IPS-18c (cell line): ENCODE results near the gene SLC2A9.

Experiments used
- H3K4me3 ChIP-seq: 2 replicates; pipeline ENCODE4 v1.7.0; 2013; ENCODE audit warnings: low read depth, mild to moderate bottlenecking, low read length, moderate library complexity; ENCODE audit not compliant: insufficient read depth
- H3K9me3 ChIP-seq: one replicate; pipeline ENCODE4 v1.6.1; 2013; ENCODE audit warnings: mild to moderate bottlenecking, low read length, moderate library complexity; ENCODE audit not compliant: control insufficient read depth, insufficient read depth

The SLC2A9 gene

GRCh38 chr4:10020871-10021652 is at the start of gene SLC2A9:
TSS of gene SLC2A9 (minus strand) at chr4:10021497. CDS start at chr4:10021429, 68 bp downstream.
- Histone ChIP-seq H3K4me3 (no peak within 1 kb of the TSS), H3K9me3 (no peaks in the 10 kb centered on the region)

GRCh38 chr4:10069075-10069642 is 47.9 kb upstream of the SLC2A9 start:
- H3K4me3 ChIP-seq, result no peak overlapping the region

GRCh38 chr4:10066670-10067651 is 45.7 kb upstream of the SLC2A9 start:
- Histone ChIP-seq H3K4me3 (no peak overlapping the region), H3K9me3 (no peaks in the 10 kb centered on the region)

More at GRCh38 chr4:10069075-10069642, 47.9 kb upstream of the SLC2A9 start:
- no peaks in the 10 kb centered on the region for H3K9me3 ChIP-seq

GRCh38 chr4:10066206-10066605 is 44.9 kb upstream of the SLC2A9 start:
- Histone ChIP-seq H3K4me3 (no peak overlapping the region), H3K9me3 (no peaks in the 10 kb centered on the region)

GRCh38 chr4:10063544-10064300 is 42.4 kb upstream of the SLC2A9 start:
- no peaks in the 10 kb centered on the region for H3K9me3 ChIP-seq
- H3K4me3 ChIP-seq, result no peak overlapping the region

- no peak overlapping the region for H3K4me3 ChIP-seq
- H3K9me3 ChIP-seq, result no peaks in the 10 kb centered on the region
These were observed 40.5 kb upstream of the SLC2A9 start for GRCh38 chr4:10061650-10062415.

- no peaks in the 10 kb centered on the region for H3K9me3 ChIP-seq
These were observed 37.1 kb upstream of the SLC2A9 start for GRCh38 chr4:10058371-10058770.

GRCh38 chr4:10057023-10057395 is 35.7 kb upstream of the SLC2A9 start:
- Histone ChIP-seq H3K9me3 (no peaks in the 10 kb centered on the region), H3K4me3 (no peak overlapping the region)

More at GRCh38 chr4:10058371-10058770, 37.1 kb upstream of the SLC2A9 start:
- no peak overlapping the region for H3K4me3 ChIP-seq

GRCh38 chr4:10056334-10057022 is 35.2 kb upstream of the SLC2A9 start:
- Histone ChIP-seq H3K9me3 (no peaks in the 10 kb centered on the region), H3K4me3 (no peak overlapping the region)

GRCh38 chr4:10055871-10056270 is 34.6 kb upstream of the SLC2A9 start:
- Histone ChIP-seq H3K9me3 (no peaks in the 10 kb centered on the region), H3K4me3 (no peak overlapping the region)

GRCh38 chr4:10054571-10055041 is 33.3 kb upstream of the SLC2A9 start:
- H3K4me3 ChIP-seq, result no peak overlapping the region
- no peaks in the 10 kb centered on the region for H3K9me3 ChIP-seq

- no peaks in the 10 kb centered on the region for H3K9me3 ChIP-seq
- no peak overlapping the region for H3K4me3 ChIP-seq
These were observed 32.5 kb upstream of the SLC2A9 start for GRCh38 chr4:10053635-10054453.

GRCh38 chr4:10051517-10052135 is 30.3 kb upstream of the SLC2A9 start:
- Histone ChIP-seq H3K4me3 (no peak overlapping the region), H3K9me3 (no peaks in the 10 kb centered on the region)

GRCh38 chr4:10050721-10051120 is 29.4 kb upstream of the SLC2A9 start:
- no peak overlapping the region for H3K4me3 ChIP-seq

GRCh38 chr4:10050261-10050661 is 29.0 kb upstream of the SLC2A9 start:
- no peaks in the 10 kb centered on the region for H3K9me3 ChIP-seq
- H3K4me3 ChIP-seq, result no peak overlapping the region

More at GRCh38 chr4:10050721-10051120, 29.4 kb upstream of the SLC2A9 start:
- no peaks in the 10 kb centered on the region for H3K9me3 ChIP-seq
